H9 (cell line): ENCODE measurements around the gene UNCX. TPM values are rescaled to one million over a fixed set of nuclear protein-coding genes. Genes with fewer than 3 reads are reported as not detected.

Experiments used
- DNase-seq: peaks from one replicate; pipeline ENCODE4 v3.0.0-alpha.2; 2017
- H2AFZ ChIP-seq: one replicate; pipeline ENCODE4 v1.6.1; 2013; ENCODE audit warnings: mild to moderate bottlenecking, low read length, control low read depth, moderate library complexity
- H2AK5ac ChIP-seq: 2 replicates; pipeline ENCODE4 v1.6.1; 2013; ENCODE audit warnings: low read length, control low read depth, mixed read lengths; ENCODE audit not compliant: insufficient read length
- H2BK120ac ChIP-seq: one replicate; pipeline ENCODE4 v1.6.1; 2013; ENCODE audit warnings: low read depth, mild to moderate bottlenecking, low read length, control low read depth, inconsistent platforms; ENCODE audit not compliant: poor library complexity, severe bottlenecking
- H2BK12ac ChIP-seq: 2 replicates; pipeline ENCODE4 v1.6.1; 2013; ENCODE audit warnings: low read length, control low read depth, mixed read lengths, low read depth; ENCODE audit not compliant: insufficient read length
- H2BK15ac ChIP-seq: 2 replicates; pipeline ENCODE4 v1.6.1; 2013; ENCODE audit warnings: low read depth, low read length, control low read depth
- H2BK20ac ChIP-seq: one replicate; pipeline ENCODE4 v1.6.1; 2013; ENCODE audit warnings: low read depth, mild to moderate bottlenecking, low read length, control low read depth, inconsistent platforms; ENCODE audit not compliant: poor library complexity, severe bottlenecking
- H2BK5ac ChIP-seq: 2 replicates; pipeline ENCODE4 v1.6.1; 2013; ENCODE audit warnings: low read length, control low read depth, mixed read lengths; ENCODE audit not compliant: insufficient read length
- H3K14ac ChIP-seq: 2 replicates; pipeline ENCODE4 v1.6.1; 2013; ENCODE audit warnings: low read length, control low read depth; ENCODE audit not compliant: insufficient read depth
- H3K18ac ChIP-seq: 2 replicates; pipeline ENCODE4 v1.6.1; 2013; ENCODE audit warnings: low read depth, mild to moderate bottlenecking, mixed read lengths, low read length, control low read depth; ENCODE audit not compliant: insufficient read length
- H3K23ac ChIP-seq: 2 replicates; pipeline ENCODE4 v1.6.1; 2013; ENCODE audit warnings: low read length, control low read depth, mixed read lengths, low read depth; ENCODE audit not compliant: insufficient read length
- H3K23me2 ChIP-seq: 2 replicates; pipeline ENCODE4 v1.6.1; 2013; ENCODE audit warnings: low read depth, mild to moderate bottlenecking, mixed read lengths, low read length, control low read depth; ENCODE audit not compliant: insufficient read length, poor library complexity, severe bottlenecking
- H3K27ac ChIP-seq: 2 replicates; pipeline ENCODE4 v1.5.1; 2013; ENCODE audit warnings: low read length, control low read depth, mixed read lengths, low read depth; ENCODE audit not compliant: insufficient read length
- H3K27me3 ChIP-seq: 2 replicates; pipeline ENCODE4 v1.6.1; 2013; ENCODE audit warnings: low read length, control low read depth, inconsistent platforms; ENCODE audit not compliant: insufficient read depth
- H3K4ac ChIP-seq: 2 replicates; pipeline ENCODE4 v1.6.1; 2013; ENCODE audit warnings: low read depth, mild to moderate bottlenecking, control low read depth, inconsistent platforms, low read length, moderate library complexity
- H3K4me1 ChIP-seq: 2 replicates; pipeline ENCODE4 v1.6.1; 2013; ENCODE audit warnings: low read length, control low read depth, inconsistent platforms; ENCODE audit not compliant: insufficient read depth
- H3K4me2 ChIP-seq: 2 replicates; pipeline ENCODE4 v1.6.1; 2013; ENCODE audit warnings: low read length, control low read depth, mixed read lengths; ENCODE audit not compliant: insufficient read length, insufficient read depth
- H3K56ac ChIP-seq: 2 replicates; pipeline ENCODE4 v1.6.1; 2013; ENCODE audit warnings: low read depth, mild to moderate bottlenecking, mixed read lengths, low read length, control low read depth; ENCODE audit not compliant: insufficient read length
- H3K79me1 ChIP-seq: 2 replicates; pipeline ENCODE4 v1.6.1; 2013; ENCODE audit warnings: low read depth, mild to moderate bottlenecking, moderate library complexity, low read length, control low read depth, inconsistent platforms; ENCODE audit not compliant: insufficient read depth, poor library complexity, severe bottlenecking
- H3K79me2 ChIP-seq: 2 replicates; pipeline ENCODE4 v1.6.1; 2013; ENCODE audit warnings: low read length, control low read depth, inconsistent platforms; ENCODE audit not compliant: insufficient read depth
- H3K9ac ChIP-seq: 2 replicates; pipeline ENCODE4 v1.6.1; 2013; ENCODE audit warnings: low read length, control low read depth, mixed read lengths; ENCODE audit not compliant: insufficient read length; ENCODE audit errors: extremely low read depth
- H3K9me3 ChIP-seq: one replicate; pipeline ENCODE4 v1.6.1; 2013; ENCODE audit warnings: low read depth, low read length, inconsistent platforms; ENCODE audit not compliant: control insufficient read depth
- H3T11ph ChIP-seq: one replicate; pipeline ENCODE4 v1.6.1; 2013; ENCODE audit warnings: mild to moderate bottlenecking, low read length, control low read depth, inconsistent platforms
- H4K20me1 ChIP-seq: one replicate; pipeline ENCODE4 v1.6.1; 2013; ENCODE audit not compliant: control insufficient read depth, insufficient read length, insufficient read depth
- H4K5ac ChIP-seq: 2 replicates; pipeline ENCODE4 v1.6.1; 2013; ENCODE audit warnings: low read depth, mild to moderate bottlenecking, mixed read lengths, low read length, control low read depth; ENCODE audit not compliant: insufficient read length
- H4K8ac ChIP-seq: replicated peaks from 2 replicates; pipeline ENCODE4 v1.6.1; 2013; ENCODE audit warnings: low read length, control low read depth, mixed read lengths, low read depth; ENCODE audit not compliant: insufficient read length
- H4K91ac ChIP-seq: 2 replicates; pipeline ENCODE4 v1.6.1; 2013; ENCODE audit warnings: low read depth, mild to moderate bottlenecking, moderate library complexity, mixed read lengths, low read length, control low read depth; ENCODE audit not compliant: insufficient read length
- H3K27ac Mint-ChIP-seq, 3 experiments: 2 replicates in 2 of 3; 3 replicates in 1 of 3; pipeline ENCODE4 v1.8.0; 2020 to 2021; ENCODE audit warnings: mixed read lengths in 3 of 3, mild to moderate bottlenecking in 1 of 3, moderate library complexity in 1 of 3
- H3K27me3 Mint-ChIP-seq: 2 replicates; pipeline ENCODE4 v1.8.0; 2021; ENCODE audit warnings: low read depth, mild to moderate bottlenecking, moderate library complexity, mixed read lengths
- H3K36me3 Mint-ChIP-seq, 3 experiments: 2 replicates in 2 of 3; 3 replicates in 1 of 3; pipeline ENCODE4 v1.8.0; 2020 to 2021; ENCODE audit warnings: low read depth in 3 of 3, mixed read lengths in 3 of 3; ENCODE audit not compliant: insufficient read depth in 1 of 3
- H3K4me1 Mint-ChIP-seq, 2 experiments: 2 replicates each; pipeline ENCODE4 v1.8.0; 2020; ENCODE audit warnings: mixed read lengths in 2 of 2
- H3K4me3 Mint-ChIP-seq, 2 experiments: 2 replicates in 1 of 2; 3 replicates in 1 of 2; pipeline ENCODE4 v1.8.0; 2020 to 2021; ENCODE audit warnings: mild to moderate bottlenecking in 2 of 2, mixed read lengths in 2 of 2, moderate library complexity in 1 of 2
- H3K9me3 Mint-ChIP-seq, 2 experiments: 2 replicates in 1 of 2; 3 replicates in 1 of 2; pipeline ENCODE4 v1.8.0; 2020; ENCODE audit warnings: mild to moderate bottlenecking in 2 of 2, mixed read lengths in 2 of 2, moderate library complexity in 1 of 2
- WGBS: extraction: QIAGEN DNeasy Blood & Tissue Kit; methylation state at CpG from one replicate; pipeline ENCODE4 v1.1.7; 2013; ENCODE audit warnings: missing lambda C conversion rate, low lambda C conversion rate, mixed read lengths; ENCODE audit not compliant: insufficient read length; ENCODE audit errors: extremely low coverage; 5-methylcytosine and 5-hydroxymethylcytosine counted together
- total RNA-seq: library from RNA; stranded (reverse); gene quantifications from 2 replicates; pipeline ENCODE4 v1.2.1, GENCODE V29; 2021
- TF ChIP-seq, protein P1 (sequence below): fragments of 200-600 bp; sonication (generic); conservative IDR thresholded peaks from 3 replicates; pipeline ENCODE4 v1.8.0; 2021; ENCODE audit warnings: antibody characterized with exemption, mild to moderate bottlenecking

The UNCX gene
- total RNA-seq, 1 experiment from 2014 or later, result not detected

DNA sequence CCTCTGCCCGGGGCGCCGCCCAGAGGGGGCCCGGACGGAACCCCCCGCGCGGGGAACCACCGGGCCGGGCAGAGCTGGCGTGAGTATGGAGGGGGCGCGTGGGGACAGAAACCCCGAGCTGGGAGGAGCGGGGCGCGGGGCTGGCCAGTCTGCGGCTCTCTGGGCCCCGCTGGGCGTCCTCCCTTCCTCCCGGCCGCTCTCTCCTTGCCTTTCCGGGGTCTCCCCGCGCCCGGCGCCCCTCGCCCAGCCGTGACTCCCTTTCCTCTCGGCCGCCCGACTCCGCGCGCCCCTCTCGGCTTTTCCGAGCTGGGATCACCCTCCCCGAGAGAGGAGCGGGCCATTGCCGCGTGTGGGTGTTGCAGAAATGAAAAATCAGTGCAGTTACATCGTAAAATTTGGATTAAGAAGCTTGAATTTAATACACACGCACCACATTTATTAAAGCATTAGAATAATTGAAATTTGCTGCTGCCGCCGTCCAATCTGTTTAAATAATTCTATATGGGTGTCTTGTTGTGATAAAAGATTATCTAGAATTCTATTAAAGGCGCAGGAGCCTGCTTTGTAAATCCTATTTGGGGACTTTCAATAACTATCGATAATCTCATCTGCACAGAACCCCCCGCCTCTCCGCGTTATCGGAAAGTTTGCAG, 9.1 kb downstream of the UNCX start:
- Histone ChIP-seq H3K27ac (no peak overlapping the region), H4K20me1 (no peaks in the 10 kb centered on the region), H3K79me2 (no peaks in the 10 kb centered on the region), H2BK12ac (no peak overlapping the region), H3K14ac (no peak overlapping the region), H3K4me2 (no peak overlapping the region), H2BK120ac (no peak overlapping the region), H3K79me1 (no peaks in the 10 kb centered on the region), H3K18ac (no peak overlapping the region), H3T11ph (no peak overlapping the region), H3K23me2 (no peaks in the 10 kb centered on the region), H4K5ac (no peak overlapping the region), H3K4ac (no peak overlapping the region), H2AFZ (no peak overlapping the region), H3K27me3 (peaks cover 92% of the 10 kb centered on the region), H2AK5ac (no peak overlapping the region), H2BK5ac (no peak overlapping the region), H3K23ac (no peak overlapping the region), H2BK15ac (no peak overlapping the region), H3K56ac (no peak overlapping the region), H4K8ac (no peak overlapping the region), H3K9me3 (no peaks in the 10 kb centered on the region), H4K91ac (no peak overlapping the region), H2BK20ac (no peak overlapping the region), H3K4me1 (no peaks in the 10 kb centered on the region), H3K9ac (no peak overlapping the region)
- Mint-ChIP-seq H3K36me3 (peaks cover 0 to 1% (median 0%) of the 10 kb centered on the region in 3 experiments; a peak in 2 of 7 replicates), H3K27me3 (peaks cover 98% of the 10 kb centered on the region), H3K4me1 (peaks cover 5 to 39% of the 10 kb centered on the region in 2 experiments; a peak in 3 of 4 replicates), H3K9me3 (peaks cover 0 to 2% of the 10 kb centered on the region in 2 experiments; a peak in 3 of 5 replicates), H3K27ac (no peak overlapping the region), H3K4me3 (no peak overlapping the region)
- WGBS, result no CpG with 5 or more reads among the region's 51 CpGs
- DNase-seq, result no peak
- TF ChIP-seq, protein P1, sequence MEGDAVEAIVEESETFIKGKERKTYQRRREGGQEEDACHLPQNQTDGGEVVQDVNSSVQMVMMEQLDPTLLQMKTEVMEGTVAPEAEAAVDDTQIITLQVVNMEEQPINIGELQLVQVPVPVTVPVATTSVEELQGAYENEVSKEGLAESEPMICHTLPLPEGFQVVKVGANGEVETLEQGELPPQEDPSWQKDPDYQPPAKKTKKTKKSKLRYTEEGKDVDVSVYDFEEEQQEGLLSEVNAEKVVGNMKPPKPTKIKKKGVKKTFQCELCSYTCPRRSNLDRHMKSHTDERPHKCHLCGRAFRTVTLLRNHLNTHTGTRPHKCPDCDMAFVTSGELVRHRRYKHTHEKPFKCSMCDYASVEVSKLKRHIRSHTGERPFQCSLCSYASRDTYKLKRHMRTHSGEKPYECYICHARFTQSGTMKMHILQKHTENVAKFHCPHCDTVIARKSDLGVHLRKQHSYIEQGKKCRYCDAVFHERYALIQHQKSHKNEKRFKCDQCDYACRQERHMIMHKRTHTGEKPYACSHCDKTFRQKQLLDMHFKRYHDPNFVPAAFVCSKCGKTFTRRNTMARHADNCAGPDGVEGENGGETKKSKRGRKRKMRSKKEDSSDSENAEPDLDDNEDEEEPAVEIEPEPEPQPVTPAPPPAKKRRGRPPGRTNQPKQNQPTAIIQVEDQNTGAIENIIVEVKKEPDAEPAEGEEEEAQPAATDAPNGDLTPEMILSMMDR, result no peak
